Stimulated activated CD4-positive, alpha-beta T cell treated with anti-CD3 and anti-CD28 coated beads, Interleukin-2, amount 100 ng/mL, for 48 hours (primary cell): ENCODE results near the gene CPNE5.

Source experiments
- DNase-seq, 2 donors: peaks; one replicate each; pipeline ENCODE4 v3.0.0-alpha.2; 2020

CPNE5 gene

GRCh38 chr6:36838896-36839748 lies at the start of gene CPNE5:
TSS of gene CPNE5 (minus strand) at chr6:36839444. CDS start at chr6:36839377, 67 bp downstream.
- DNase-seq: no peak

- DNase-seq: no peak
These were observed 48.9 kb upstream of the CPNE5 start for GRCh38 chr6:36888115-36888643.

GRCh38 chr6:36886950-36887618 lies 47.8 kb upstream of the CPNE5 start:
- no peak for DNase-seq

DNA sequence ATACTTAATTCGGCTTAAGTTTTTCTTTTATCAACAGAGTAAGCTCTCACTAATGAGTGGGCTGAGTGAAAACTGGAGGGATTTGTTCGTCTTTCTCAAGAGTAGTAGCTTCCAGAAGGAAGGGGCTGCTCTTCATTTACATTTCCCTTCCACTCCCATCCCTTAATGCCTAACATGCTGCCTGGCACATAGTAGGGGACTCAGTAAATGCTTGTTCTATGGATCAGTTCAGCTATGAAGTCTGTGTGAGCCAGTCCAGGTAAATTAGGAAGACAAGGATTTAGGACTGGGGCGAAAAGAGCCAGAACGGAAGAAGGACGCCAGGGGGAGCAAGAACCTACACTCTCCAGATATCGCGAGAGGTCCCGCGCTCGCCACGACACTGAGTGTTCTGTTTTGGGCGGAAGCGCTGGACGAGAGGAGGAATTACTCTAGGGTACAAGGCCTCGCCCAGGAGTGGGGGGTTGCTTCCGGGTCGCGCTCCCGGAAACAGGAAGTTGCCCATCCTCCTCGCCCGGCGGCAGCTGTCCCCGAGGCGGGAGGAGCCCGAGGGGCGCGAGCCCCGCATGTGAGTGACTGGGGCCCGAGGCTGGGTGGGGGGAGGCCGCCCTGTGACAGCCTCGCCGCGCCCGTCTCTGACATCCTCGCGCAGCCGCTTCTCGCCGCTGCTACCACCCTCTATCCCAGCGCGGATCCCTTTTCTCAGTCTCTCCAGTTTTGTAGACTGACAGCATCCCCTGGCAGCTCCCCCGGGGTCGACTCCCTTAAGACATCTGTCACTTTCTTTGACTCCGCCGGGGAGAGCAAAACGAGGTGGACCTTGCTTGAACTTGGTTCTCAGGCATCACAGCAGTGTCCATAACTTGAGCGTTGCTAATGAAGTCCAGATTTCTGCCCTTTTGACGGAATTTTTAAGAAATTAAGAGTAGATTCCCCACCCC lies 46.5 kb upstream of the CPNE5 start, which contains the start of gene C6orf89:
Gene C6orf89 (plus strand): TSS at position 492 of the 941 bp plus-strand sequence. CDS start 13,493 bp downstream, outside the sequence.
- peak; percentile 93 to 95 for DNase-seq

GRCh38 chr6:36884610-36885009 lies 45.4 kb upstream of the CPNE5 start:
- no peak for DNase-seq

GRCh38 chr6:36875250-36875633 lies 36.0 kb upstream of the CPNE5 start:
- DNase-seq: no peak

DNA sequence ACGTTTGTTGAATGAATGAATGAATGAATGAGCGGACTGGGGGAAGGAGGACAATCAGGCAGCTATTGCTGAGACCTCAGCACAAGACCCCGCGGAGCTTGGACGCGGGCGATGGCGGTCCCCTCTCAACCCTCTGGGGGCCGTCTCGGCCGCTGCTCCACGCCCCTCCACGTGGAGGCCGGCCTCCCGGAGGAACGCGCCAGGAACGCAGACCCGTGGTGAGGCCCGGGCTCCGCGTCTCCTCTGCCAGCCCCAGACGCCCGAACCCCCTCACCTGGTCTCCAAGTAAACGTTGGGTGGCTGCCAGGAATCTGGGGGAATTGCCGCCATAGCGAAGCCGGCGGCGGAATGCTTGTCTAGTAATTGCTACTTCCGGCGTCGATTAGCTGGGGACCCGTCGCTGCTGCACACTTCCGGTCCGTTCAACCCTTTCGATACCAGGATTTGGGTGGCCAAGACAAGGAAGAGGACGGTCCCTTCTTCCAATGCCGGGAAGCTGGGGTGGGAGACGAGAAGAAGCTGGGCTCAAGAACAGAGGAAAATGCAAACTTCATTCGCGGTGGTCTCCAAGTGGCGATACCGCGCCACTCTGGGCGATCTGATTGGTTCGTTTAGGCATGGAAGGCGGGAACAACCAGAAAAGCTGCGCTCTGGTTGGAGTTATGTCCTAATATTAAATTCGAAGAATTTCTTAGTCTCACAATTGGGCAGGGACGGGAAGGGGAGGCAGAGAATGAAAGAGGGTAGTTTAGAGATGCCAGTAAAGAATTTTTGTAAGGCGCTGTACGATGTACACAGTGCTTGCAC lies 35.4 kb upstream of the CPNE5 start, which contains the start of gene PPIL1:
Gene PPIL1 (minus strand): TSS at position 361 of the 807 bp plus-strand sequence. CDS start 31 bp downstream, at position 330.
- peak; percentile 77 to 80 for DNase-seq

DNA sequence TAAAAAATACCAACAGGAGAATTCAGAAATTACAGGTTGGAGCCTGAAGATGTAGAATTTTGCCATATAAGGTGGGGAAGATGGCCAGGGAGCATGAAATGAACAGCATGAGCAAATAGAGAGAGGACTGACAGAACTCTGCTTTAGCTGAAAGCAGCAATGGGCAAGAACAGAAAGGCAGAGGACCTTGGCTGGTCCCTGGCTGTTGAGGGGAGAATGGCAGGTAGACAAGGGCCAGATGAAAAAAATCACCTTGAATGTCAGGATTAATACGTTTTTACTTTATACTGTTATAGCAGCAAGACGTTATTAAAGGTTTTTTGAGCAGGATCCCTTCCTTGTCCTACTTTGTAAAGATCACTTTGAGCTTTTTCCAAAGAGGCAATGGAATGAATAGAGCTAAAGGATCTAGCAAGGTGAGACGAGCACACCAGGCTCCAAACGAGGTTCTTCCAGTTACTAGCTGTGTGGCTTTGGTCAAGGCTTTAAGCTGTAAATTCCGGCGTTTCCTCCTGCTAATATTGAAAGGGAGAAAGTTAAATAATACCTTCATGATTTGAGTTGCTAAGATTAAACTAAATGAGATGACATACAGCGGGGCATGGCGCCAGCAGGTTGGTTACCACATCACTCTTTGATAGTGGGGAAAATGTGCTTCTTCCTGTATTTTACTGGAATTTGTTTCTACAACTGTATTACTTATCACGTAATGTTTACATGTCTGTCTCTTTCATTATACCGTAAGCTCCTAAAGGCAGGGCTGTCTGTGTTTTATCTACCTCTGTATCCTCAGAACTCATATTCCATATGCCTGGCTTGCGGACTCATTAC lies 34.6 kb upstream of the CPNE5 start:
- no peak for DNase-seq

DNA sequence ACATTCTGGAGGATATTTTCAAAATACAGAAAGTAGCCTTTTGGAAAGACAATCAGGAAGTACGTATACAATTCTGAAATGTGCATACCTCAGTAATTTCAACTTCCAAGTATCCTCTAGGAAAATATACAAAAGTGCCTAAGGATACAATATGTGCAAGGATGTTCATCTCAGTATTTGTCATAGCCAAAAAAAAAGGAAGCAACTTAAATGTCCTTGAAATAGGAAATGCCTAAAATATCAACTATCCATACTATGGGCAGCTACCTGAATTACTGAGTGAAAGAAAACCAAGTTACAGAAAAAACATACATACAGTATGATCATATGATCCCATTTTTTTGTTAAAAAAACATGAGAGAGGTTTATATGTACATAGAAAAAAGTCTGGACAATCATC lies 33.9 kb upstream of the CPNE5 start:
- DNase-seq: no peak

- no peak for DNase-seq
These were observed 32.4 kb upstream of the CPNE5 start for GRCh38 chr6:36871686-36872085.

GRCh38 chr6:36867471-36868224 lies 28.4 kb upstream of the CPNE5 start:
- no peak for DNase-seq

- DNase-seq: no peak
These were observed 26.6 kb upstream of the CPNE5 start for GRCh38 chr6:36865835-36866234.

DNA sequence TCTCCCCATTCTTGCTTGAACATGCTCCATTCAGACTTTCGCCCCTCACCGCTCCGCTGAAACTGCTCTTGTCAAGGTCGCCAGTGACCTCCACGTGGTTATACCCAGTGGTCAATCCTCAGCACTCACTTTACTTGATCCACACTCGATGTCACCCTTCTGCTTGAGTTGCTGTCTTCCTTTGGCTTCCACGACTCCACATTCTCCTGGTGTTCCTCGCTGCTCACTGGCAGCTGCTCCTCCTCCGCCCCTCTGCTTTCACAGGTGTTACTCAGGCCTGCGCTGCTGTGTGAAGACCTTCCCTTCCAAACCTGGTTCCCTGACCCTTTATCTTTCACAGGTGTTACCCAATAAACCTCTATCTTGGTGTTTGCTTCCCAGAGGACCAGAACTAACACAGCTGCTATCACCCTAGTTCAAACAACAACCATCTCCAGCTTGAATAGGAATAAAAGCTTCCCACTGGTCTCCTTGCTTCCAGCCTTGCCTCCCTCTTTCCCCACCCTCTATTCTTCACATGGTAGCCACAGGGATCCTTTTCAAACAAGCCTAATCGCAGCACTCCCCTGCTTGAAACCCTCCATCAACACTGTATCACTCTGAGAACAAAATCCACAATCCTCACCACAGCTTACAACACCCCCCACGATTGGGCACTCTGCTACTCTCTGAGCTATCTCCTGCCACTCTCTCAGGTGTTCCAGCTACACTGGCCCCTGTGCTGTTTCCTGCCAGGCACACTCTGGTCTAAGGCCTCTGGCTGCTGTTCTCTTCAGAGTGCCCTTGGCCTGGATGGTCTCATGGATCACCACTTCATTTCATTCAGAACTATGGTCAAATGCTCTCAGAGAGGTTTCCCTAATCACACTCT lies 24.7 kb upstream of the CPNE5 start:
- DNase-seq: no peak

- DNase-seq: no peak
These were observed 23.7 kb upstream of the CPNE5 start for GRCh38 chr6:36862848-36863382.

GRCh38 chr6:36862164-36862847 lies 23.1 kb upstream of the CPNE5 start:
- DNase-seq: no peak

- DNase-seq: no peak
These were observed 20.9 kb upstream of the CPNE5 start for GRCh38 chr6:36860126-36860525.

GRCh38 chr6:36858407-36858981 lies 19.2 kb upstream of the CPNE5 start:
- no peak for DNase-seq

- no peak for DNase-seq
These were observed 18.1 kb upstream of the CPNE5 start for GRCh38 chr6:36857325-36857724.
